Measurements from ENCODE around the gene IL16.

GRCh38 chr15:81178365-81178764 lies 18.3 kb upstream of the IL16 start:
- TF ChIP-seq CTCF (IDR thresholded peaks at IDR 0.05 in 8 of 11, conservative IDR thresholded peaks at IDR 0.05 in 3 of 11) (no peak), POLR2A (IDR thresholded peaks at IDR 0.05) (no peak), POLR2AphosphoS5 (IDR thresholded peaks at IDR 0.05) (no peak)
